DOHH2 (cell line): ENCODE measurements around the gene PTTG1.

Experiments
- EZH2phosphoT487 ChIP-seq: fragments of 200-600 bp; sonication (generic); IDR thresholded peaks from 2 replicates; pipeline ENCODE4 v1.6.1; 2017; ENCODE audit warnings: borderline replicate concordance, mild to moderate bottlenecking, antibody characterized with exemption, low read length, moderate library complexity, mixed read lengths
- TF ChIP-seq, protein P1 (sequence below): fragments of 200-600 bp; sonication (generic); IDR thresholded peaks from one replicate; pipeline ENCODE4 v1.5.1; 2014; ENCODE audit warnings: antibody characterized with exemption, mild to moderate bottlenecking, low read depth, low read length; ENCODE audit not compliant: poor library complexity, severe bottlenecking

GRCh38 chr5:160420331-160420610 is 1.4 kb upstream of the PTTG1 start:
- TF ChIP-seq, protein P1, sequence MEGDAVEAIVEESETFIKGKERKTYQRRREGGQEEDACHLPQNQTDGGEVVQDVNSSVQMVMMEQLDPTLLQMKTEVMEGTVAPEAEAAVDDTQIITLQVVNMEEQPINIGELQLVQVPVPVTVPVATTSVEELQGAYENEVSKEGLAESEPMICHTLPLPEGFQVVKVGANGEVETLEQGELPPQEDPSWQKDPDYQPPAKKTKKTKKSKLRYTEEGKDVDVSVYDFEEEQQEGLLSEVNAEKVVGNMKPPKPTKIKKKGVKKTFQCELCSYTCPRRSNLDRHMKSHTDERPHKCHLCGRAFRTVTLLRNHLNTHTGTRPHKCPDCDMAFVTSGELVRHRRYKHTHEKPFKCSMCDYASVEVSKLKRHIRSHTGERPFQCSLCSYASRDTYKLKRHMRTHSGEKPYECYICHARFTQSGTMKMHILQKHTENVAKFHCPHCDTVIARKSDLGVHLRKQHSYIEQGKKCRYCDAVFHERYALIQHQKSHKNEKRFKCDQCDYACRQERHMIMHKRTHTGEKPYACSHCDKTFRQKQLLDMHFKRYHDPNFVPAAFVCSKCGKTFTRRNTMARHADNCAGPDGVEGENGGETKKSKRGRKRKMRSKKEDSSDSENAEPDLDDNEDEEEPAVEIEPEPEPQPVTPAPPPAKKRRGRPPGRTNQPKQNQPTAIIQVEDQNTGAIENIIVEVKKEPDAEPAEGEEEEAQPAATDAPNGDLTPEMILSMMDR = no peak
- no peak for TF ChIP-seq EZH2phosphoT487
